ENCODE measurements around the gene PIK3R3.

- TF ChIP-seq POLR2A (IDR thresholded peaks at IDR 0.05) (no peak), CTCF (IDR thresholded peaks at IDR 0.05) (no peak)
These were observed 73.5 kb downstream of the PIK3R3 start for GRCh38 chr1:46058936-46059335.
